Activated CD4-positive, alpha-beta T cell treated with anti-CD3 and anti-CD28 coated beads, Interleukin-2, amount 50 U/mL, for 48 hours (primary cell): Measurements from ENCODE around the gene SIPA1L3.

Source experiments
- DNase-seq, 2 experiments: peaks; one replicate each; pipeline ENCODE4 v3.0.0-alpha.2; 2020

Gene SIPA1L3

DNA sequence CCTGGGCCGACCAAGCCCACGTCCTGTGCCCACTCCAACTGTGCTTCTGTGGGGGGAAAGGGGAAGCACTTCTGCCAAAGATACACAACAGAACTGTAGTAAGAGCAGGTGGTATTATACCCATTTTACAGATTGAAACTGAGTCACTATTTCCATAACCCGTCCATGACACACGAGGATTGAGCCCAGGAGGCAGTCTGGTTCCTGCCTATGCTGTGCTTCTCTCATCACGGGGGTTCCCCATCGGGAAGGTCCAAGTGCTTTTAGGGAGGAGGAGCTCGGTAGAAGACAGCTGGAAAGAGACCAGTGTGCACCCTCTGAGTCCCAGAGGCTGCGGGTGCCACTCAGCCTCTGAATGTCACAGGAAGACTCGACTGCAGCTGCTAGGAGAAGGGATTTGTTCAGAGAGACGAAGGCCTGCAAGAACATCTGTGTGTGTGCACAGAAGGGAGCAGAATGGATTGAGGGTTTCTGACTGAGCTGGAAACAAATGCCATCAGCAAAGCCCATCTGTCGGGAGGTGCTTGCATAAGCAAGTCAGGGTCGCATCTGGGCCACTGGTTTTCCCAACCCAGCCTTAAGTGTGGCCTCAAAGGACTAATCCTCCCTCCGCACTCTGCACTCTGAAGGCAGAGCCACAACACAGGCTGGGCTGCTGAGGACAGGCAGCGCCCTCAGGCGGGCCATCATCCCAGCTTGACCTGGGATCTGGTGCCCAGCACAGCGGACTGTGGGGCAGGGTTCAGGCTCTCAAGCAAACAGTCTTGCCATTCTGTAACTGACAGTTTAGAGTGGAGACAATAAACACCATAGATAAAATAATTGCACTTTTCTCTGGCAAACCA, 167.1 kb downstream of the SIPA1L3 start:
- no peak for DNase-seq

GRCh38 chr19:38076337-38076736, 169.3 kb downstream of the SIPA1L3 start:
- DNase-seq, result no peak

DNA sequence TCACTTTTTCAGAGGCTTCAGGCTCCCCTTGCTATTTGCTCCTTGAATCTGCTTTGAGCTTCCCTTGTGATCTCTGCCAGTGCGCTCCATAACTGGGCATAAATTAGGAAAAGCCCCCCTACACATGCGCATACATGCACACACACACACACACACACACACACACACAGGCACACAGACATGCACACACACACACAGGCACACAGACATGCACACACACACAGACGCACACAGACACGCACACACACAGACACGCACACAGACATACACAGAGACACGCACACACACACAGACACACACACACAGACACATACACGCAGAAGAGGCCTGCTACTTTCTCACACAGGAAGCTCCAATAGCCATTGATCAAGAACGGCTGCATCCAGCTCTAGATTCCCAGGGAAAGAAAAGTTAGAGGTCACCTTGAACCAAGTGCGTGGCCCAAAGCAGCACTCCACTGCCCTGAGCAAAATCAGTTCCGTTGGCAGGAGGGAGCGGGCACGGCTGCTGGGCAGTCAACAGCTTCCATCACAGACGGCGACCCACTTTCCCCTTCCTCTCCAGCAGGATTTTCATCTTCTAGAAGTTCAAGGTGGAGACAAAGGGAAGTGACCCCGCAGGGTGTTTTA, 171.4 kb downstream of the SIPA1L3 start:
- no peak for DNase-seq

GRCh38 chr19:38079926-38080380, 172.9 kb downstream of the SIPA1L3 start:
- DNase-seq, result peak; percentile 7 to 20

DNA sequence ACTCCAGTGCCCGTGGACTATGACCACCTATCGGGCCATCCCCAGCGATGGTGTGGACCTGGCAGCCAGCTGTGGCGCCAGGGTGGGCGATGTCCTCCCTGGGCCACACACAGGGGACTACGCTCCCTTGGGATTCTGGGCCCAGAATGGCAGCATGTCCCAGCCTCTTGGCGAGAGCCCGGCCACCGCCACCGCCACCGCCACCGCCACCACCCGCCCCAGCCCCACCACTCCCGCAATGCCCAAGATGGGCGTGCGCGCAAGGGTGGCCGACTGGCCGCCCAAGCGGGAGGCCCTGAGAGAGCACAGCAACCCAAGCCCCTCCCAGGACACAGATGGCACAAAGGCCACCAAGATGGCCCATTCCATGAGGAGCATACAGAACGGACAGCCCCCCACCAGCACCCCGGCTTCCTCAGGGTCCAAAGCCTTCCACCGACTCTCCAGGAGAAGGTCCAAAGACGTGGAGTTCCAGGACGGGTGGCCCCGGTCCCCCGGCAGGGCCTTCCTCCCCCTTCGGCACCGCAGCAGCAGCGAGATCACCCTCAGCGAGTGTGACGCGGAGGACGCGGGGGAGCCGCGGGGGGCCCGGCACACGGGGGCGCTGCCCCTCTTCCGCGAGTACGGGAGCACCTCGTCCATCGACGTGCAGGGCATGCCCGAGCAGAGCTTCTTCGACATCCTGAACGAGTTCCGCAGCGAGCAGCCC, 174.7 kb downstream of the SIPA1L3 start:
- DNase-seq, result no peak

- no peak for DNase-seq
Measured at GRCh38 chr19:38082256-38083118, 175.5 kb downstream of the SIPA1L3 start.

GRCh38 chr19:38084196-38084595, 177.2 kb downstream of the SIPA1L3 start:
- no peak for DNase-seq

GRCh38 chr19:38089440-38089839, 182.4 kb downstream of the SIPA1L3 start:
- no peak for DNase-seq

- DNase-seq, result no peak
Measured at GRCh38 chr19:38093154-38093553, 186.1 kb downstream of the SIPA1L3 start.

- no peak for DNase-seq
Measured at GRCh38 chr19:38093587-38093986, 186.6 kb downstream of the SIPA1L3 start.

DNA sequence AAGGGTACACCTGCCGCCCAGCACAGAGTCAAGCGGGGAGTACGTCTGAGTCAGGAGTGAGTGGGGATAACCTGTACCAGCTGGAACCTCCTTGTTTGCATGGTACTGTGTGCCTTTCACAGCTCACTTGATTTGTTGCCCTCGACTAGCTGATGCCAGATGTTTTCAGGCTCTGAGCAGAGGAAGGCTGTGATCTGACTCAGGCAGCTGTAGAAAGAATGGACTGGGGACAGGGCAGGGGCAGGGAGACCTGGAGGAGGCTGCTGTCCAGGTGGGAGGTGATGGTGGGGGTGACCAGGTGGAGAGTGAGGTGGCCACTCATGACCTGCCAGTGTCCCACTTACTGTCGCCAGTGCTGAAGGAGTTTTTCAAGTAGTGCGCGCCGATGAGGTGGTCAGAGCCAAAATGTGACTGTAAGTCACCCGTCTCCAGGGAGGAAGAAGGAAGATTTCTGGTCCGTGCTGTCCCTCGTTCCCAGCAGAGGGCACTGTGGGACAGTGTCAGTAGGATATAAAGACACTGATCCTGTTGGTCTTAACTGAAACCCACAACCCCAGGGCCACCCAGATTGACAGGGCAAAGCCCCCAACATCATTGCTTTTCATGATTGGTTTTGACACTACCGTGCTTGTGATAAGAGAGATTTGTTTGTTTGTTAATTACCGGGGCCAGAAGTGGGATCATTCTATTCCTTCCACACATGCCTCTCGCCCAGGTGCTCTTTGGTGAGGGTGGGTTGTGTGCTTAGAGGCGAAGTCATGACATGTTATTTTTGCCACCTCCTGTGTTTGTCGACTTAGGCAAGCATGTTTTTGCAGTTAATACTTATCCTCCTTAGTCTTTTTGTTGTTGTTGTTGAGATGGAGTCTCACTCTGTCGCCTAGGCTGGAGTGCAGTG, 188.7 kb downstream of the SIPA1L3 start:
- DNase-seq, result peak; percentile 66 to 75

- DNase-seq, result no peak
Measured at GRCh38 chr19:38099966-38100365, 193.0 kb downstream of the SIPA1L3 start.

DNA sequence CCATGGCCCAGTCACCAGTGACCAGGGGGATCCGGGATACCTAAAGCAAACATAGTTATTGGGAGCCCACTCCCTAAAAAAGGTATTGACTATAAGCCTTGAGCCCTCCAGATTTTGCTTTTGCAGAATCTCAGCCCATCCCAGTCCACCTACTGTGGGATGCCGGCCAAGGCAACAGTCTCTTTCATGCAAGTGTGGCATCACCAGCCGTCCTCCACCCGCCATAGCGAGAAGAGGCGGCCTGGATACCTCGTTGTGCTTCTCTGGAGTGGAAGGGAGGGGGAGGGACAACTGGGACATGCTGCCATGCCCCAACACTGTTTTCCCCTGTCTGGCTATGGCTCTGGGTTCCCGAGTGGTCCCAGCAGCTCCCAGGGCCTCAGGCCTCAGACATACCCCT, 193.6 kb downstream of the SIPA1L3 start:
- no peak for DNase-seq

DNA sequence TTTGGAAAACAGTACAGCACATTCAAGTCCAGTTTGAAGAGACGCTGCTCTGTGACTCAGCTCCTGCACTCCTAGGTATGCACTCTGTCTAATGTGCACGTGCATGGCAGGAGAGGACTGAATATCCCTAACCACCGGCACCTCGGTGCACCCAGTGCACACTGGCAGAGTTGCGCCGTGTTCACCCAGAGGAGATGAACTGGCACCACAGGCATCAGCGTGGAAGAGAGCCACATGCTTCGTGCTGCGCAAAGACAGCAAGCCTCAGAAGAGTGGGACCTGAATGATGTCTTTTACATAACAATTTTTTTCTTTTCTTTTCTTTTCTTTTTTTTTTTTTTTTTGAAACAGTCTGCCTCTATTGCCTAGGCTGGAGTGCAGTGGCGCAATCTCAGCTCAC, 194.7 kb downstream of the SIPA1L3 start:
- no peak for DNase-seq

- DNase-seq, result no peak
Measured at GRCh38 chr19:38105574-38105973, 198.6 kb downstream of the SIPA1L3 start.

- no peak for DNase-seq
Measured at GRCh38 chr19:38107129-38107528, 200.1 kb downstream of the SIPA1L3 start.

DNA sequence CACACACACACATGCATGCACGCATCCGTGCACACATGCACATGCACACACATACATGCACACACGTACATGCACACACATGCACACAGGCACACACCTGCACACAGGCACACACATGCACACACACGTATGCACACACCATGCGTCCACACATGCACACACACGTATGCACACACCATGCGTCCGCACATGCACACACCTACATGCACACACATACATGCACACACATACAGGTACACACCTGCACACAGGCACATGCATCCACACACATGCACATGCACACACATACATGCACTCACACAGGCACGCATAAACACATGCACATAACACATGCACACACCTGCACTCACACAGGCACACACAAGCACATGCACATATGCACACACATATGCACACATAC, 204.9 kb downstream of the SIPA1L3 start:
- DNase-seq, result no peak

DNA sequence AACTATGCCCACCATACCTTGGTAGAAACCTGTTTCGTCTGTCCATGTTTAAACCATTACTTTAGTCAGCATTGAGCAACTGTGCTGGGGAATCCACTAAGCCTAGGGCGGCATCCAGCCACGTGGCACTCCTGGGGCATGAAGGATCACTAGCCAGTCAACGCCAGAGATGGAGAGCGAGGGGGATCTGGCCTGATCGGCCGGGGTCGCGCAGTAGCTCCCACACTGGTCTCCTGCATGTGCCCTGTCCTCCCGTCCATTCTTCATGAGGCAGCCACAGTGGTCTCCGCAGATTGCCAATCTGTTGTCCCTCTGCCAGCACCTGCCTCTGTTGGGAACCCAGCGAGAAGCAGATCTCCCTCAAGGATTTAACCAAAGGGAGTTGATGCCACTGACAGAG, 207.6 kb downstream of the SIPA1L3 start:
- DNase-seq, result no peak

GRCh38 chr19:38115271-38115802, 208.3 kb downstream of the SIPA1L3 start:
- no peak for DNase-seq

DNA sequence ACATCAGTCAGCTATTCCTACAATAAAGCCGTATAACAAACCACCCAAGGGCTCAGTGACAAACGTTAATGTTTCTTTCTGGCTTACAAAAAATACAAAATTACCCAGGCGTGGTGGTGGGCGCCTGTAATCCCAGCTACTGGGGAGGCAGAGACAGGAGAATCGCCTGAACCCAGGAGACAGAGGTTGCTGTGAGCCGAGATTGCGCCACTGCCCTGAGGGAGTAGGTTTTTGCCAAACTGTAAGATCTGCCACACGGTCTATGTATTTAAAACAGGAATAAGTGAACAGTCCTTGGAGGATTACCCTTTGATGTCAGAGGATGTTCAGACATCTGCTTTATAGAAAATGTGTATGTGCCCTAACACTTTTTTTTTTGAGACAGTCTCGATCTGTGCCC, 211.2 kb downstream of the SIPA1L3 start:
- DNase-seq, result no peak

DNA sequence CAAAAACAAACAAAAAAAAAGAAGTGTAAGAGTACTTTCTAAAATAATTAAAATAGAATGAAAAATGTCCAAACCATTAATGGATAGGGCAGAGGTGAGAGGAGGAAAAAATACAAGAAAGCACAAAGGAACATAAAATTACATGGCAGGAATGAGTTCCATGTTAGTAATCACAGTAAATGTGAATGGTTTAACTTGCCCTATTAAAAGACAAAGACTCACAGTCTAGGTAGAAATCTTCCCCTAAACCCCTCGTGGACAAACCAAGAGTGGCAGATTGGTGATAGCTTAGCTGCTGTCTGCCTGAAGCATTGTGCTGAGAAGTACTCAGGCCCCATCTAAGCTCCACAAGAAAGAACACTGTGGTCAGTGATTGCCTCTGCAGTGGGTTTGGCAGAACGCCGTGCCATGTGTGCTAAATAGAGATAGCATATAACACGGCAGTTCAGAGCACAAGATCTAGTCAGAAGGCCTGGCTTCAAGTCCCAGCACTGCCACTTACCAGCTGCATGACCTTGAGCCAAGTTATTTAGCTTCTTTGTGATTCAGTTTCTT, 213.5 kb downstream of the SIPA1L3 start:
- no peak for DNase-seq
